Measurements from ENCODE around the gene HACE1. TPM values are rescaled to one million over a fixed set of nuclear protein-coding genes. Genes with fewer than 3 reads are reported as not detected.

Gene HACE1
- total RNA-seq, 4 donors from 2014 or later, result 13.3 to 20.4 (median 15.0) TPM

GRCh38 chr6:104679971-104680370 is 179.7 kb downstream of the HACE1 start:
- TF ChIP-seq, protein P1, sequence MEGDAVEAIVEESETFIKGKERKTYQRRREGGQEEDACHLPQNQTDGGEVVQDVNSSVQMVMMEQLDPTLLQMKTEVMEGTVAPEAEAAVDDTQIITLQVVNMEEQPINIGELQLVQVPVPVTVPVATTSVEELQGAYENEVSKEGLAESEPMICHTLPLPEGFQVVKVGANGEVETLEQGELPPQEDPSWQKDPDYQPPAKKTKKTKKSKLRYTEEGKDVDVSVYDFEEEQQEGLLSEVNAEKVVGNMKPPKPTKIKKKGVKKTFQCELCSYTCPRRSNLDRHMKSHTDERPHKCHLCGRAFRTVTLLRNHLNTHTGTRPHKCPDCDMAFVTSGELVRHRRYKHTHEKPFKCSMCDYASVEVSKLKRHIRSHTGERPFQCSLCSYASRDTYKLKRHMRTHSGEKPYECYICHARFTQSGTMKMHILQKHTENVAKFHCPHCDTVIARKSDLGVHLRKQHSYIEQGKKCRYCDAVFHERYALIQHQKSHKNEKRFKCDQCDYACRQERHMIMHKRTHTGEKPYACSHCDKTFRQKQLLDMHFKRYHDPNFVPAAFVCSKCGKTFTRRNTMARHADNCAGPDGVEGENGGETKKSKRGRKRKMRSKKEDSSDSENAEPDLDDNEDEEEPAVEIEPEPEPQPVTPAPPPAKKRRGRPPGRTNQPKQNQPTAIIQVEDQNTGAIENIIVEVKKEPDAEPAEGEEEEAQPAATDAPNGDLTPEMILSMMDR (IDR thresholded peaks at IDR 0.05), result no peak
- TF ChIP-seq POLR2A (IDR thresholded peaks at IDR 0.05), result no peak
- Histone ChIP-seq H3K36me3 (no peaks in the 10 kb centered on the region), H3K27ac (no peak overlapping the region), H3K4me1 (no peaks in the 10 kb centered on the region), H3K27me3 (no peaks in the 10 kb centered on the region), H3K4me3 (replicated peaks in 1 of 3) (no peak overlapping the region), H3K9me3 (no peaks in the 10 kb centered on the region)
- no peak for DNase-seq
- intact Hi-C loops (cut with DNase I), result no loop called here
- WGBS, 2 donors, result 40 to 92% methylated on average over 1 of the region's 1 CpG

Small RNA genes lying within 50 kb of the gene (small RNA-seq; reads per million reads assigned to genes)
- gene RNU6-897P, result not detected

Other genes starting within 250 kb of the HACE1 start
- gene LIN28B, start 97.2 kb upstream of the HACE1 start, total RNA-seq, result under 1 TPM in 1 of 4 donors, not detected in 3; 0.24 TPM